ENCODE measurements around the gene RAB44.

The RAB44 gene

DNA sequence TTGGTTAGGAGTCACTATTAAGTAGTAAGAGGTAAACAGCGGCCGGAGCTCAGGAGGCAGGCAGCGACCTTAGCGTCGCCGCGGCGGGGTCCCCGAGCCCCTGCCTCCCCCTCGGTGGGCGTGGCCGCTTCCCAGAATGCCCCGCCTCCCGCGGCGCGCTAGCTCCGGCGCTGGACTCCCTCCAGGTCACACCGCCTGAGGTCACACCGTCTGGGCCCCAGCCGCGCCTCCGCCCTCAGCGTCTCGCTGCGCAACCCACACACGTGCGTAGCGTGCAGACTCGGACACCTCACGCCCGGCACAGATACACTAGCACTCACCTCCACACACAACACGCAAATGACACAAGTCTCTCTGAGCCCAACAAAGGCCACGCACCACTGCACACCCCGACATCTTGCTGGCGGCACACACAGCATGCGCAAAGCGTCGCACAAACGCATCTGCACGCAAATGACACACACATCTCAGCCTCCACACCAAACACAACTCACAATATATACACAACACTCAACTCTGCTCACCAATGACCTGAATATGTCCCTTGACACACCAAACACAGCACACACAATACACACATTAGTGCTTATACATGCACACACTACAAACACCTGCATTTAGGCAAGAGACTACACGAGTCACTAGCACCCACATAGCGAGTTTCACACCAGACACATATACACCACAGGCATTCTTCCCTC is 36.7 kb upstream of the RAB44 start:
- H2BK15ac ChIP-seq (ENCODE audit: low read depth, poor library complexity, severe bottlenecking) = no peak overlapping the region
- no peak overlapping the region for H2AFZ ChIP-seq (ENCODE audit: low read depth, low read length)
- no peak overlapping the region for H3K23ac ChIP-seq (ENCODE audit: low read length in 2 of 2)
- no peak overlapping the region for H3K9ac ChIP-seq (ENCODE audit: low read length)
- peak overlapping the region in 1 of 2 experiments; percentile 46 for H2BK12ac ChIP-seq (ENCODE audit: low read length in 2 of 2)
- peak overlapping the region in 1 of 2 experiments; percentile 84 for H3K18ac ChIP-seq (ENCODE audit: low read depth in 1 of 2, low read length in 2 of 2)
- no peak overlapping the region for H2BK120ac ChIP-seq (ENCODE audit: low read depth, low read length)
- H3K4me1 ChIP-seq (ENCODE audit: control insufficient read depth, insufficient read depth, low read depth, low read length) = peaks cover 7% of the 10 kb centered on the region
- H3K14ac ChIP-seq (ENCODE audit: low read length in 2 of 2) = no peak overlapping the region
- peak overlapping the region; percentile 22 for H4K8ac ChIP-seq (ENCODE audit: low read length)
- no peak overlapping the region for H3K4ac ChIP-seq (ENCODE audit: low read depth in 1 of 2, low read length in 2 of 2)
- no peak overlapping the region for H3K27ac ChIP-seq (ENCODE audit: low read length, poor library complexity, severe bottlenecking)
- no peak overlapping the region for H3K4me2 ChIP-seq (ENCODE audit: low read length, poor library complexity, severe bottlenecking)
- H3K27me3 ChIP-seq (ENCODE audit: control insufficient read depth in 1 of 2, insufficient read depth in 1 of 2, low read length in 2 of 2) = peaks cover 0 to 9% of the 10 kb centered on the region in 2 experiments
- peak overlapping the region; percentile 29 for H4K91ac ChIP-seq (ENCODE audit: low read length)
- DNase-seq = no peak
- WGBS = 51% methylated on average over 44 of the region's 44 CpGs
- no peak overlapping the region for H2BK5ac ChIP-seq (ENCODE audit: low read depth, low read length, poor library complexity, severe bottlenecking)
- no peaks in the 10 kb centered on the region for H3K79me1 ChIP-seq (replicated peaks; ENCODE audit: low read length, poor library complexity, severe bottlenecking)
- no peaks in the 10 kb centered on the region for H3K36me3 ChIP-seq (ENCODE audit: control insufficient read depth in 1 of 2, insufficient read depth in 2 of 2, low read depth in 1 of 2, low read length in 2 of 2)
- H3K9me3 ChIP-seq (ENCODE audit: control insufficient read depth, low read length) = peaks cover 4% of the 10 kb centered on the region
- H3K4me3 ChIP-seq (ENCODE audit: insufficient read depth in 1 of 2, low read depth in 1 of 2, low read length in 2 of 2) = peak overlapping the region; percentile 3 to 10
- H2AK5ac ChIP-seq (ENCODE audit: low read length, severe bottlenecking) = no peak overlapping the region

DNA sequence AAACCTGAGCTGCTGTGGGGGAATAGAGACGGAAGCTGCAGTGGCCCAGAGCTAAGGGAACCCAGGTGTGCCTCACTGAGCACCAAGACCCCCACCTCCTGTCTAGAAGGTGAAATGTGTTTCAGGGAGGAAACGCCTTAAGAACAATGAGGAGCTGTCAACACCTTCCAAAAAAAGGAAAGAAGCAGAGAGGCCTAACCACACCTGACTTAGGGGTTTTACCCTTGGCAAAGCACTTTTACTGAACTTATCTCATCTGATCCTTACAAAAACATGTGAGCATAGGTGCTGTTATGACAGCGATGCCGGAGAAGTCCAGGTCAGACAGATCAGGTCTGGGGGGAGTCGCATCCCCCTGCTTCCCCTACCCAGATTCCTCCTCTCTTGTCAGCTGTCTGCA is 35.2 kb upstream of the RAB44 start:
- no peaks in the 10 kb centered on the region for H3K79me1 ChIP-seq (replicated peaks; ENCODE audit: low read length, poor library complexity, severe bottlenecking)
- H3K23ac ChIP-seq (ENCODE audit: low read length in 2 of 2) = no peak overlapping the region
- no peak overlapping the region for H3K4me3 ChIP-seq (ENCODE audit: insufficient read depth in 1 of 2, low read depth in 1 of 2, low read length in 2 of 2)
- peak overlapping the region in 1 of 2 experiments; percentile 18 for H2BK12ac ChIP-seq (ENCODE audit: low read length in 2 of 2)
- H3K18ac ChIP-seq (ENCODE audit: low read depth in 1 of 2, low read length in 2 of 2) = no peak overlapping the region
- H2BK15ac ChIP-seq (ENCODE audit: low read depth, poor library complexity, severe bottlenecking) = no peak overlapping the region
- H3K27me3 ChIP-seq (ENCODE audit: control insufficient read depth in 1 of 2, insufficient read depth in 1 of 2, low read length in 2 of 2) = peaks cover 0 to 9% of the 10 kb centered on the region in 2 experiments
- H3K27ac ChIP-seq (ENCODE audit: low read length, poor library complexity, severe bottlenecking) = no peak overlapping the region
- H3K4ac ChIP-seq (ENCODE audit: low read depth in 1 of 2, low read length in 2 of 2) = no peak overlapping the region
- WGBS = 93% methylated on average over 5 of the region's 5 CpGs
- no peak overlapping the region for H3K14ac ChIP-seq (ENCODE audit: low read length in 2 of 2)
- H3K9me3 ChIP-seq (ENCODE audit: control insufficient read depth, low read length) = no peaks in the 10 kb centered on the region
- H2BK120ac ChIP-seq (ENCODE audit: low read depth, low read length) = no peak overlapping the region
- no peak overlapping the region for H3K4me2 ChIP-seq (ENCODE audit: low read length, poor library complexity, severe bottlenecking)
- no peak overlapping the region for H2AFZ ChIP-seq (ENCODE audit: low read depth, low read length)
- H3K36me3 ChIP-seq (ENCODE audit: control insufficient read depth in 1 of 2, insufficient read depth in 2 of 2, low read depth in 1 of 2, low read length in 2 of 2) = no peaks in the 10 kb centered on the region
- peak overlapping the region; percentile 63 for H2AK5ac ChIP-seq (ENCODE audit: low read length, severe bottlenecking)
- no peak overlapping the region for H2BK5ac ChIP-seq (ENCODE audit: low read depth, low read length, poor library complexity, severe bottlenecking)
- no peak overlapping the region for H4K91ac ChIP-seq (ENCODE audit: low read length)
- H3K9ac ChIP-seq (ENCODE audit: low read length) = no peak overlapping the region
- no peak for DNase-seq
- peaks cover 10% of the 10 kb centered on the region for H3K4me1 ChIP-seq (ENCODE audit: control insufficient read depth, insufficient read depth, low read depth, low read length)
- H4K8ac ChIP-seq (ENCODE audit: low read length) = no peak overlapping the region

DNA sequence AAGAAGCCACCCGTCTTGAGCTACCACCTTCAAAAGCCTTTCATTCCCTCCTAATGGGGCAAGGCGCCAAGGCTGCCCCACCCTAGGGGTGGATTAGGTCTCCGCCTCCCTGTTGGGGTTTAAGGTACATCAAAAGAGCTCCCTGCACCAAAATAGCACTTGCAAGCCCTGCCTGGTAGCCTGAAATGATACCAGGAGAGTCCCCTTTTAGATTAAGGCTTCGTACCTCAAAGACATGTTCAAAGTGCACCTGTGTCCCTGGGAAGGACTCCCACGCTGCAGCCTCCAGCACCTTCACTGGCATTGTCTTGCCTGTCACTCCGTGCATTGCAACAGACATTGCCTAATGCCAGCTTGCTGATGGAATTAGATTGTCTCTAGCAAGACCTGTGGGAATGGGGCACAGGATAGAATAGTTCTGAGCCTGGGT is 34.8 kb upstream of the RAB44 start:
- Histone ChIP-seq H3K4me1 (ENCODE audit: control insufficient read depth, insufficient read depth, low read depth, low read length) (peaks cover 13% of the 10 kb centered on the region), H2BK15ac (ENCODE audit: low read depth, poor library complexity, severe bottlenecking) (no peak overlapping the region), H3K4me3 (ENCODE audit: insufficient read depth in 1 of 2, low read depth in 1 of 2, low read length in 2 of 2) (no peak overlapping the region), H3K79me1 (replicated peaks; ENCODE audit: low read length, poor library complexity, severe bottlenecking) (no peaks in the 10 kb centered on the region), H2AK5ac (ENCODE audit: low read length, severe bottlenecking) (peak overlapping the region; percentile 95), H4K91ac (ENCODE audit: low read length) (no peak overlapping the region), H2BK12ac (ENCODE audit: low read length in 2 of 2) (peak overlapping the region in 1 of 2 experiments; percentile 73), H3K4ac (ENCODE audit: low read depth in 1 of 2, low read length in 2 of 2) (peak overlapping the region in 1 of 2 experiments; percentile 29), H3K23ac (ENCODE audit: low read length in 2 of 2) (no peak overlapping the region), H3K4me2 (ENCODE audit: low read length, poor library complexity, severe bottlenecking) (no peak overlapping the region), H2BK120ac (ENCODE audit: low read depth, low read length) (no peak overlapping the region), H4K8ac (ENCODE audit: low read length) (no peak overlapping the region), H3K27me3 (ENCODE audit: control insufficient read depth in 1 of 2, insufficient read depth in 1 of 2, low read length in 2 of 2) (peaks cover 0 to 9% of the 10 kb centered on the region in 2 experiments), H3K9me3 (ENCODE audit: control insufficient read depth, low read length) (no peaks in the 10 kb centered on the region), H2AFZ (ENCODE audit: low read depth, low read length) (no peak overlapping the region), H3K9ac (ENCODE audit: low read length) (no peak overlapping the region), H3K27ac (ENCODE audit: low read length, poor library complexity, severe bottlenecking) (no peak overlapping the region), H3K18ac (ENCODE audit: low read depth in 1 of 2, low read length in 2 of 2) (peak overlapping the region in 1 of 2 experiments; percentile 16), H3K14ac (ENCODE audit: low read length in 2 of 2) (peak overlapping the region in 1 of 2 experiments; percentile 63), H3K36me3 (ENCODE audit: control insufficient read depth in 1 of 2, insufficient read depth in 2 of 2, low read depth in 1 of 2, low read length in 2 of 2) (no peaks in the 10 kb centered on the region), H2BK5ac (ENCODE audit: low read depth, low read length, poor library complexity, severe bottlenecking) (no peak overlapping the region)
- WGBS = 70% methylated on average over 6 of the region's 6 CpGs
- DNase-seq = no peak

DNA sequence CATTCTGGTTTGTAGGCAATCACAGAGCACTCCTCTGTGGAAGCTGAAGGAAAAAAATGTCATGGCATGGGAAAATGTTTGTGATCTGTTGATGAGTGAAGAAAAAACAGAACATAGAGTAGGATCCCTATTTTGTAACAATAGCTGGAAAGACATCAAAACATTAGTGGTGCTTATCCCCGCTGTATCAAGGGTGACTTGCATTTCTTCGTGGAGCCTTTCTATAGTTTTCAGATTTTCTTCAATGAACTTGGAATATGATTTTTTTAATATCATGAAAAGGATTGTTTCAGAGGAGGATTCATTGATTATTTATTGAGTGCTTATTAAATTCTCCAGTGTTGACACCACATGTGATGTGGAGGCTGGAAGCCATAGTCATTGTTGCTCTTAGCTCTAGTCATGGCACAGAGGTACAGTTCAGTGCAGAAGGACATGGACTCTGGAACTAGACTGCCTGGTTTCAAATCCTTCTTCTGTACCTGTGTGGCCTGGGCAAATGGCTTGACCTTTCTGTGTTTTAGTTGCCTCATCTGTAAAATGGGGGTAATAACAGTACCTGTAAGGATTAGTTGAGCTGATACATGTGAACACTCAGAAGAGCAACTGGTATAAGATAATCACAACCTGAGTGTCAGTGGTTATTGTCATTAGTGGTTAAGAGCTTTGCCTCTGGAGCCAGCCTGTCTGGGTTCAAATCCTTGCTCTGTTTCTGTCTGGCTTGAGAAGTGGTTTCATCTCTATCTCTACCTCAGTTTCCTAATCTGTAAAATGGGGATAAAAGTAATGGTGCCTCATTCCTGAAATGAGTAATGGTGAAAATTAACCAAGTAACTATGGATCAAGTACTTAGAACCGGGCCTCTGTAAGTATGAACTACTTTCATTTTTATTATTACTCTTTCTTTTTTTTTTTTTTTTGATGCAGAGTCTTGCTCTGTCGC is 33.9 kb upstream of the RAB44 start:
- Histone ChIP-seq H3K9me3 (ENCODE audit: control insufficient read depth, low read length) (no peaks in the 10 kb centered on the region), H2BK5ac (ENCODE audit: low read depth, low read length, poor library complexity, severe bottlenecking) (no peak overlapping the region), H3K4me1 (ENCODE audit: control insufficient read depth, insufficient read depth, low read depth, low read length) (peaks cover 19% of the 10 kb centered on the region), H2BK15ac (ENCODE audit: low read depth, poor library complexity, severe bottlenecking) (no peak overlapping the region), H3K23ac (ENCODE audit: low read length in 2 of 2) (no peak overlapping the region), H3K4me2 (ENCODE audit: low read length, poor library complexity, severe bottlenecking) (no peak overlapping the region), H3K27me3 (ENCODE audit: control insufficient read depth in 1 of 2, insufficient read depth in 1 of 2, low read length in 2 of 2) (peaks cover 0 to 9% of the 10 kb centered on the region in 2 experiments), H3K4me3 (ENCODE audit: insufficient read depth in 1 of 2, low read depth in 1 of 2, low read length in 2 of 2) (no peak overlapping the region), H3K79me1 (replicated peaks; ENCODE audit: low read length, poor library complexity, severe bottlenecking) (peaks cover 2% of the 10 kb centered on the region), H3K36me3 (ENCODE audit: control insufficient read depth in 1 of 2, insufficient read depth in 2 of 2, low read depth in 1 of 2, low read length in 2 of 2) (no peaks in the 10 kb centered on the region), H3K9ac (ENCODE audit: low read length) (peak overlapping the region; percentile 14), H3K4ac (ENCODE audit: low read depth in 1 of 2, low read length in 2 of 2) (peak overlapping the region in 1 of 2 experiments; percentile 29), H2BK120ac (ENCODE audit: low read depth, low read length) (no peak overlapping the region), H3K14ac (ENCODE audit: low read length in 2 of 2) (peak overlapping the region in 1 of 2 experiments; percentile 63), H2AFZ (ENCODE audit: low read depth, low read length) (no peak overlapping the region), H4K8ac (ENCODE audit: low read length) (no peak overlapping the region), H2BK12ac (ENCODE audit: low read length in 2 of 2) (peak overlapping the region in 1 of 2 experiments; percentile 49), H2AK5ac (ENCODE audit: low read length, severe bottlenecking) (peak overlapping the region; percentile 95), H3K18ac (ENCODE audit: low read depth in 1 of 2, low read length in 2 of 2) (peak overlapping the region in 1 of 2 experiments; percentile 16), H4K91ac (ENCODE audit: low read length) (no peak overlapping the region), H3K27ac (ENCODE audit: low read length, poor library complexity, severe bottlenecking) (no peak overlapping the region)
- WGBS = 97% methylated on average over 3 of the region's 4 CpGs
- no peak for DNase-seq

All from mesenchymal stem cell (in vitro differentiated cells and primary cell).